Measurements from ENCODE around the gene FN3K. TPM values are rescaled to one million over a fixed set of nuclear protein-coding genes. Genes with fewer than 3 reads are reported as not detected.

The FN3K gene
- total RNA-seq, 1 donor from 2014 or later = 79.1 TPM

DNA sequence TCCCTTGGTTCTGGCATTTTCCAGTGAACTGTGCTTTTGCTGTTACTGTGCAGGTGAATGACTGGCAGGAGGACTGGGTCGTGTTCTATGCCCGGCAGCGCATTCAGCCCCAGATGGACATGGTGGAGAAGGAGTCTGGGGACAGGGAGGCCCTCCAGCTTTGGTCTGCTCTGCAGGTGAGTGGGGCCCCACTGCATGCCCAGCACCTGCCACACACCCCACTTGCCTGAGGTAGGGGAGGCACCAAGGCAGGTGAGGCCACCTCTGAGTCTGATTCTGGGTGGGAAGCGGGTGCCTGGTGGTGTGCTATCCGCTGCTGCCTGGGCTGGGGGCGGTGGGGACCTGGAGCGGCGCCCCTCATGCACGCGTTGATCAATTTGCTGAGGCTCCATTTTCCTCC, 9.0 kb upstream of the FN3K start:
- H3K27ac ChIP-seq (replicated peaks) = no peak overlapping the region
- H3K36me3 ChIP-seq = peaks cover 60% of the 10 kb centered on the region

DNA sequence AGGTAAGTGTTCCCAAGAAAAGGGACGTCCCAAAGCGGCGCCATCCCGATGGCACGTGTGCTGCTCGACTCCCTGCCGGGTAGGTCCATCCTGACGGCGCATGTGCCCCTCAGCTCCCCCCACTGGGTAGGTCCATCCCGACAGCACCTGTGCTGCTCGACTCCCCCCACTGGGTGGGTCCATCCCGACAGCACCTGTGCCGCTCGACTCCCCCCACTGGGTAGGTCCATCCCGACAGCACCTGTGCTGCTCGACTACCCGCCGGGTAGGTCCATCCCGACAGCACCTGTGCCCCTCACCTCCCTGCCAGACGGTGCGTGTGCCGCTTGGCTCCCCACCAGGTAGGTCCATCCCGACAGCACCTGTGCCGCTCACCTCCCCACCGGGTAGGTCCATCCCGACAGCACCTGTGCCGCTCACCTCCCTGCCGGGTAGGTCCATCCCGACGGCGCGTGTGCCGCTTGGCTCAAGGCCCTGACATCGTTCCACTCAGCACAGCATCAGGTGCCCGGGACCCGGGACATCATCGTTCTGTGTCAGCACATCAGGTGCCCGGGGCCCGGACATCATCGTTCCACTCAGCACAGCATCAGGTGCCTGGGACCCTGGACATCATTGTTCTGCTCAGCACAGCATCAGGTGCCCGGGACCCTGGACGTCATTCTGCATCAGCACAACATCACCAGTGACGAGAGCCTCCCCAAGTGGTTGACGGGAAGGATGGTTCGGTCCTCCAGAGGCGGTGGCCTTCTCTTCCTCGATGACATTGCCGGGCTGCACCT, 5.7 kb upstream of the FN3K start:
- no peak for TF ChIP-seq CTCF (IDR thresholded peaks at IDR 0.05; ENCODE audit: borderline replicate concordance)
- no peak overlapping the region for H3K4me3 ChIP-seq
- H3K36me3 ChIP-seq = peaks cover 45% of the 10 kb centered on the region
- H3K9me3 ChIP-seq (replicated peaks) = peaks cover 6% of the 10 kb centered on the region
- DNase-seq = no peak
- peaks cover 5% of the 10 kb centered on the region for H3K4me1 ChIP-seq
- no peaks in the 10 kb centered on the region for H3K27me3 ChIP-seq (ENCODE audit: low read depth)
- intact Hi-C loops (cut with micrococcal nuclease) = no loop called here
- H3K27ac ChIP-seq (replicated peaks) = no peak overlapping the region

More for the DNA sequence above, 9.0 kb upstream of the FN3K start:
- H3K27me3 ChIP-seq (ENCODE audit: low read depth) = no peaks in the 10 kb centered on the region
- H3K9me3 ChIP-seq (replicated peaks) = no peaks in the 10 kb centered on the region
- no peaks in the 10 kb centered on the region for H3K4me1 ChIP-seq
- intact Hi-C loops (cut with micrococcal nuclease) = no loop called here
- no peak for TF ChIP-seq CTCF (IDR thresholded peaks at IDR 0.05; ENCODE audit: borderline replicate concordance)
- no peak overlapping the region for H3K4me3 ChIP-seq
- no peak for DNase-seq

DNA sequence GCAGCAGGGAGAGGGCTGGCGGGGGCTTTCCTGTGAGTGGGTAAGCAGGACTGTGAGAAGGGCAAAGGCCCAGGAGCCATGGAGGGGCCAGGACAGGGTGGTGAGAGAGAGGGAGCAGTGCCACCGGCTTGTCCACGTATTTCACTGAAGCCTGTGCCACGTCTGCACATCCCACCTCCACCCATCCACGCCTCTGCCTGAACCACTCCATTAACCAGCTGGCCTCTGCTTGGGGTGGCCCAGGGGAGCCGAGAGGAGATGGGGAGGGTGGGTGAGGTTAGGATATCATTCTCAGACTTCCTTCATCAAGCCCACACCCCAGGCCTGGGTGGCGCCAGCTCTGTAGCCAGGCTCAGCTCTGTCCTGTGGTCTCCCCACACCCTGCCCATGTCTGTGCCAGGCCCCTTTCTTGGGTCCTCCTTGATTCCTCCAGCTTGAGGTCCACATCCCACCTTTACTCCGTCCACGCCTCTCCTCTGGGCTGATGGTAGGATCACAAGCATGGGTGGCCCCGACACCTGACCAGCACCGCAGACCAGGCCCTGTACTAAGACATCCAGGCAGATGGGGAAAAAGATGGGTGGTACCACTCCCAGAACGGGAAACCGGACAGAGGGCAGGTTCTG, 3.2 kb upstream of the FN3K start:
- H3K27me3 ChIP-seq (ENCODE audit: low read depth) = no peaks in the 10 kb centered on the region
- intact Hi-C loops (cut with micrococcal nuclease) = no loop called here
- DNase-seq = no peak

GRCh38 chr17:82736511-82737185, 1.2 kb downstream of the FN3K start:
- H3K36me3 ChIP-seq = peaks cover 40% of the 10 kb centered on the region
- TF ChIP-seq CTCF (IDR thresholded peaks at IDR 0.05; ENCODE audit: borderline replicate concordance) = no peak
- peak overlapping the region; percentile 93 for H3K27ac ChIP-seq (replicated peaks)
- H3K27me3 ChIP-seq (ENCODE audit: low read depth) = no peaks in the 10 kb centered on the region
- intact Hi-C loops (cut with micrococcal nuclease) = no loop called here
- H3K4me1 ChIP-seq = peaks cover 46% of the 10 kb centered on the region
- DNase-seq = no peak
- peak overlapping the region; percentile 87 for H3K4me3 ChIP-seq
- peaks cover 17% of the 10 kb centered on the region for H3K9me3 ChIP-seq (replicated peaks)

More for the DNA sequence above, 3.2 kb upstream of the FN3K start:
- H3K27ac ChIP-seq (replicated peaks) = no peak overlapping the region
- no peak overlapping the region for H3K4me3 ChIP-seq
- peaks cover 28% of the 10 kb centered on the region for H3K4me1 ChIP-seq
- no peak for TF ChIP-seq CTCF (IDR thresholded peaks at IDR 0.05; ENCODE audit: borderline replicate concordance)
- H3K36me3 ChIP-seq = peaks cover 33% of the 10 kb centered on the region
- H3K9me3 ChIP-seq (replicated peaks) = peaks cover 6% of the 10 kb centered on the region

GRCh38 chr17:82737967-82738877, 2.8 kb downstream of the FN3K start:
- Histone ChIP-seq H3K27ac (replicated peaks) (peak overlapping the region; percentile 93), H3K27me3 (ENCODE audit: low read depth) (no peaks in the 10 kb centered on the region), H3K36me3 (peaks cover 48% of the 10 kb centered on the region), H3K4me3 (peak overlapping the region; percentile 87), H3K9me3 (replicated peaks) (peaks cover 17% of the 10 kb centered on the region), H3K4me1 (peaks cover 46% of the 10 kb centered on the region)
- peak; percentile 83 for DNase-seq
- intact Hi-C loops (cut with micrococcal nuclease) = no loop called here
- no peak for TF ChIP-seq CTCF (IDR thresholded peaks at IDR 0.05; ENCODE audit: borderline replicate concordance)
